Stimulated activated CD8-positive, alpha-beta memory T cell treated with anti-CD3 and anti-CD28 coated beads, Interleukin-15, amount 100 ng/mL, for 48 hours (primary cell): ENCODE data around the gene GFPT1.
"Not testable (repeated sequence)": the region's sequence is repeated elsewhere in the genome, so short reads cannot be mapped to it uniquely, and the experiment has no call there.

ENCODE experiments used
- DNase-seq, 2 donors: peaks; one replicate each; pipeline ENCODE4 v3.0.0-alpha.2; 2020; ENCODE audit warnings: low read depth in 2 of 2

Gene GFPT1

GRCh38 chr2:69386789-69387734 is at the start of gene GFPT1:
GFPT1 (minus strand) TSS chr2:69387227; CDS start chr2:69387071, 156 bp downstream.
- DNase-seq, result peak; percentile 92 to 93

DNA sequence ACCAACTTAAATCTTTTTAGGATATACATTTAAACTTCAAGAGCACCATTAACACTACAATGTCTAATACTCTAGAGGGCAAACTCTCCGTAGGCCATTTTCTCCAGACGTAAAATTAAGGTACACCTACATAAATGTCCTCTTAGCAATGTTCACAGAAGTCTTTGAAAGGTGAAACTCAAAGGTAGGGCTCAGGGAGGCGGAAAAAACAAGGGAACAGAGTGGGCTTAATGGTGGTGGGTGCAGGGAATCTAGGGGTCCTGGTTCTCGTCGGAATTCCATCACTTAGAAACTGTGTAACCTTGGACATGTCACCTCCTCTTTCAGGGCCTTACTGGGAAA is 49.5 kb upstream of the GFPT1 start:
- no peak for DNase-seq

DNA sequence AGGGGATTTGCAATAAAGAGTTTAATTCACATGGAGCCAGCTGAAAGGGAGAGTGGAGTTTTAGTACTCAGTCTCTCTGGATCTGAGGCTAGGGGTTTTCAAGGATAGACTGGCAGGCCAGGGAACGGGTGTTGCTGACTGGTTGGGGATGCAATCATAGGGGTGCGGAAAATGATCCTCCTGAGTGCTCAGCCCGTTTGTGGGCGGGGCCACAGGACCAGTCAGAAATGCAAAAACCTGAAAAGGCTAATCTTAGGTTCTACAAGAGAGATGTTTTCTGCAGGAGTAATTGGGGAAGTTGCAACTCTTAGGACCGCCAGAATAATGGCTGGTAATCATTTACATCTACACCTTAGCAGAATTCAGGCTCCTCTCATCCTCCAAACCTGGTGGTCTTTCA is 47.7 kb upstream of the GFPT1 start:
- DNase-seq, result no peak

DNA sequence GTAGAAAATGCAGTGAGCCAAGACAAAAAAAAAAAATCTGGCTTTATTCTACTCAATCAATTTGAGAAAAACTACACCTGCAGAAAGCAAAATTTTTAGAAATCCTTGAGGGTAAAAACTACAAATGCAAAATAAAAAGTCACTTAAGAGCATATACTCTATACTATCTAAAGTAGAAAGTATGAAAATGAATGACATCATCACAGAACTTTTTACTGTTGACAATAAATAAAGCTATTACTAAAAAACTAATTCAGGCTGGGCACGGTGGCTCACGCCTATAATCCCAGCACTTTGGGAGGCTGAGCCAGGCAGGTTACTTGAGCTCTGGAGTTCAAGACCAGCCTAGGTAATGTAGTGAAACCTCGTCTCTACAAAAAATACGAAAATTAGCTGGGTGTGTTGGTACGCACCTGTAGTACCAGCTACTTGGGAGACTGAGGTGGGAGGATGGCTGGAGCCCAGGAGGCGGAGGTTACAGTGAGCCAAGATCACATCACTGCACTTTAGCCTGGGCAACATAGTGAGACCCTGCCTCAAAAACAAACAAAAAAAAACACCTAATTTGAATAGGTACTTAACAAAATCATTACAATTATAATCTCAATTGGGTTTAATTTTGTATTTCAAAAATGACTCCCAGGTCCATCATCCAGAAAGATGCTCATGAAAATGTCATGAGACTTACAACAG is 42.6 kb upstream of the GFPT1 start:
- no peak for DNase-seq

- DNase-seq, result no peak
Measured at GRCh38 chr2:69428981-69429380, 42.0 kb upstream of the GFPT1 start.

DNA sequence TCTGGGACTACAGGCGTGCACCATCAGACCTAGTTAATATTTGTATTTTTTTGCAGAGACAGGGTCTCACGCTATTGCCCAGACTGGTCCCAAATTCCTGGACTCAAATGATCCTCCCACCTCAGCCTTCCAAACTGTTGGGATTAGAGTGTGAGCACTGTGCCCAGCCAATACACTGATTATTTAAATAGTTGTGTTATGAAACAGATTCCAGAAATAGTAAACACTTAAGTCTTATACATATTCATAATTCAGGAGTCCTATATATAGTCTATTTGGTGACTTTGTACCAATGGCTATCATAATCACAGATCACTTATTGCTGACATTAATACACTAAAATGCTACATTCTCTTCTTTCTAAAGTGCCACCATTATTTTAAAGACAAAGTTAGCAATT is 37.4 kb upstream of the GFPT1 start:
- no peak for DNase-seq

- DNase-seq, result no peak
Measured at GRCh38 chr2:69422198-69422597, 35.2 kb upstream of the GFPT1 start.

DNA sequence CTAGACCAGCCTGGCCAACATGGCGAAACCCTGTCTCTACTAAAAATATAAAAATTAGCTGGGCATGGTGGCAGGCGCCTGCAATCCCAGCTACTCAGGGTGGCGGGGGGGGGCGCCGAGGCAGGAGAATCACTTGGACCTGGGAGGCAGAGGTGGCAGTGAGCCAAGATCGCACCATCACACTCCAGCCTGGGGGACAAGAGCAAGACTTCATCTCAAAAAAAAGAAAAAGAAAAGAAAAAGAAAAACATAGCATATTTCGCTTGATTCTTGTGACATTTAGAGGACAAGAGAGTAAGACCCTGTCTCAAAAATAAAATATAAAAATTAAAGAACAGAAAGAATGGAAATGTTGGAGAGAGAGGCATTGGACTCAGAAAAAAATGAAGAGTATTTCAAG is 32.1 kb upstream of the GFPT1 start:
- DNase-seq, result not testable (repeated sequence)

DNA sequence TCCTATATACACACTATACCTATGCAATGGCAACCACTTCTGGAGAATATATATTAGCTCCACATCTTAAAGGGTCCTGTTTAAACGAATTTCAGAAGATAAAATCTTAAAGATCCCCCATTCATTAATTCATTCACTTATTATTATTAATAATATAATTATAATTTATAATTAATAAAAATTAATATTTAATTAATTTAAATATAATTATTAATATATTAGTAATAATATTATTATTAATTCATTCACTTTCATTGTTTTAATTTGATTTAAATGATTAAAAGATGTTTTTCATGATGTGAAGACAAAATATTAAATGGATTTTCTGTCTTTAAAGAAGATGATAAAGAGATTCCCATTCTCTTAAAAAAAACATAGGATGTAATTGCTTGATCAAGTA is 29.1 kb upstream of the GFPT1 start:
- no peak for DNase-seq

- no peak for DNase-seq
Measured at GRCh38 chr2:69411120-69411519, 24.1 kb upstream of the GFPT1 start.

- no peak for DNase-seq
Measured at GRCh38 chr2:69405306-69405705, 18.3 kb upstream of the GFPT1 start.

- DNase-seq, result no peak
Measured at GRCh38 chr2:69400121-69400520, 13.1 kb upstream of the GFPT1 start.

- DNase-seq, result no peak
Measured at GRCh38 chr2:69397234-69397633, 10.2 kb upstream of the GFPT1 start.

DNA sequence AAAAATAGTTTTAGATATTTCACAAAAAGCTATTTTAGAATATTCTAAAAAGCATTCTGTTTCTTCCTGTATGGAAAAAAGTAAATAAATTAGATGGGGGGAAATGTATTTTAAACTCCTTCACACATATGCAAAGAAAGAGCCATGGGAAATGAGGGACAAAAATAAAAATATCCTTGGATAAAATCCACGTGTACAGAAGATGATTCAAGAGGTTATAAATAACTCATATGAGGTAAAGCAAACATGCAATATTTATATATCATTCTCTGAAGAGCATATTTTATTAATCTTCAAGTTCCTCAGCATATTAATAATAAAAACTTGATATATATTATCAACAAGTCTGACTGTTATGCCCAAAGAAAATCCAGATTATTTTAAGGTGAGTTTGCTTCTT is 8.8 kb upstream of the GFPT1 start:
- DNase-seq, result no peak

DNA sequence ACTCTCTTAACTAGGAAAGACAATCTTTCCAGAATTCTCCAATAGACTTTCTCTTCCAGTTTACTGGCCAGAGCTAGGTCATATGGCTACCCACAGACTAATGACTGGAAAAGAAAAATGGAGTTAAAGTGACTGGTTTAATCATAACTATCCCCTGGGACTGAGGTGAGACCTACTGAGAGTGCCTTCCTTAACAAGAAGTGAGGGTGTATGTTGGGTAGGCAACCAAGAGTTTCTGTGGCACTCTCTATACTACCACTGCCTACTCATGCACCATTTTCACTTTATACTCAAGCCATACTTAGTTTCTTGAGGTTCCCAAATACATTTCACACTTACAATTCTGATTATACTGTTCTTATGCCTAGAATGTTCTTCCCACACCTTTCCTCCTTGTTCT is 6.9 kb upstream of the GFPT1 start:
- no peak for DNase-seq

DNA sequence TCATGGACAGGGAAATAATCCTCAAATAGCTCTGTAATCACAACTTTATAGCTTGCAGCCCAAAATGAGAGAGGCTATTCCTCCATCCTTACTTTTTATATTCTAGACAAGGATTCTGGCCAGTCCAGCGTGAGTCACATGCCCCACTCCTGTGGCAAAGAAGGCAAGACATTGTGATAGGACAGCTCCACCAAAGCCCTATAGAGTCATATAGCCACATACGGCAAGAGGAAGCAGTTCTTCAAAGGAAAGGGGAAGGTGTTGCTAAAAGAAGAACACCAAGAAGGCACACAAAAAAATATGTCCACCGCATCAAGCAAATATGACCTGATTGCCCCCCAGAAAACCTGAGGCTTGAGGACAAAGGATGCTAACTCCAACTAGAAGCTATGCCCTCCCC is 3.4 kb upstream of the GFPT1 start:
- no peak for DNase-seq

DNA sequence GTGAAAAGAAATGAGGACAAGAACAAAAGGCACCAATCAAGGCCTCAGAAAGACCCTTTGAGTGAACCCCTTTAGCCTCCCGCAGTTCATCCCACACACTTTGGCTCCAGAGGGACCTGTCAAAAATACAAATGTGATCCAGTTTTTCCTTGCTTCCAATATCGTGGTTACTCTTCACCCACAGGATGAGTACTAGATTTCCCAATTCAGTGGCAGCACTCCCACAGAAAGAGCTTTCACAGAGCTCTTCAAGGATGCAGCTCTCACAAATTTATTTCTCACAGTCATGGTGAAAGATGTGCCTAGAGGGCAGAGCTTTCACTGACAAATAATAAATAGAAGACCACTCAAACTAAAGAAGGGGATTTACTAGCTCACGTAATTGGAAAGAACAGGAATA is 3.0 kb upstream of the GFPT1 start:
- DNase-seq, result no peak

- no peak for DNase-seq
Measured at GRCh38 chr2:69389271-69389670, 2.2 kb upstream of the GFPT1 start.

- no peak for DNase-seq
Measured at GRCh38 chr2:69387770-69388481, 899 bp upstream of the GFPT1 start.

DNA sequence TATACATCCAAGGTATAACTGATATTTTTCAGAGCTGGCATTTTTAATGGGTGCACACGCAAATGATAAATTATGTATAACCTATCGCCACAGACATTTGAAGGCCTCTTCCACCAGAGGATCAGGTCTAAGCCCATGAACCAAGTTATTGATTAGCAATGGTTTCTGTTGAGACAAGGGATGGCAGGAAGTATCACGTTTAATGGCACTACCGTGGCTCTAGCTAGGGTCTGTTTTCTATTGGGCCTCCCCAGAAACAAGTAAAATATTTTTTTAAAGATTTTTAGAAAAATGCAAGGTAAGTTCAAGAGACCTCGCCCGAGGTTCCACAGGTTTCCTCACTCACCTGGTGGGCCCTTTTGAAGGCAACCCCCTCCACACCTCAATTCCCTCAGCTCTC is 667 bp downstream of the GFPT1 start:
- DNase-seq, result no peak

DNA sequence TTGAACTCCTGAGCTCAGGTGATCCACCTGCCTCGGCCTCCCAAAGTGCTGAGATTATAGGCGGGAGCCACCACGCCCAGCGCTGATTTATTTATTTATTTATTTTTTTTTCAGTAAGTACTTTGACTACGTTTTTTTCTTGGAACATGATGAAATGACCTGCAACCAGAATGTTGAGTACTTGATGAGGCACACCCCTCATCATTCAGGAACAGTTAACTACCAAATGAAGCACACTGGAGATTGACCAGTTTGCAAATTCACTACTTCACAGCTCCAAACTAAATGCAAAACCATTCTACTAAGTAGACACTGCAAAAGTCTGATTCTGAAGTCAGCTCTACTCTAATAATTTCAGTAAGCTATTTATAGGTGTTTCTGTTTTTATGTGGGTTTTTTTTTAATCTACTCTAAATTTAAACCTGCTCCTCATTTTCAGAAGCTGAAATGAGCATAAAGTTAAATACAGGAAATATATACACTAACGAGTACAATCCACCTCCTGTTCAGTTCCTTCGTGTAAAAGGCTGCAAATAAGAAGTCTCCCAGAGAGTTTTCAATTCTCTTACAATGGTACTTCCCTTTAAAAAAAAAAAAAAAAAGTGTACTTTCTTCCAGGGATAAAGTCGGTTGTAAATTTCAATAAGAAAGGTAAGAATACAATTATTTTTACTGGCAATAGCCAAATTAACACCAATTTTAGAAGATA is 1.4 kb downstream of the GFPT1 start:
- no peak for DNase-seq

- DNase-seq, result no peak
Measured at GRCh38 chr2:69384618-69385081, 2.4 kb downstream of the GFPT1 start.
